Natural killer cell (primary cell): ENCODE results near the gene SIK3. TPM values are rescaled to one million over a fixed set of nuclear protein-coding genes. Genes with fewer than 3 reads are reported as not detected.

ENCODE experiments used
- ATAC-seq, 3 donors: fragments of 150-1000 bp in 2 of 3; fragments of 200-7000 bp in 1 of 3; cut with Tn5 transposase; 1 replicate in 1 of 3; 2 replicates in 2 of 3; pipeline ENCODE4 v1.10.0; 2021; ENCODE audit warnings: mild to moderate bottlenecking in 2 of 3, moderate library complexity in 2 of 3
- DNase-seq, 2 donors: peaks; one replicate each; pipeline versions ENCODE4 v3.0.0 to v3.0.0-alpha.2; 2013 to 2021; ENCODE audit warnings: mixed read lengths in 1 of 2
- H3K27ac ChIP-seq: one replicate; pipeline ENCODE4 v1.5.1; 2013; ENCODE audit warnings: mild to moderate bottlenecking, low read length
- H3K27me3 ChIP-seq: one replicate; pipeline ENCODE4 v1.6.1; 2013; ENCODE audit warnings: low read length; ENCODE audit not compliant: control insufficient read depth, insufficient read depth
- H3K36me3 ChIP-seq: one replicate; pipeline ENCODE4 v1.6.1; 2013; ENCODE audit warnings: low read length; ENCODE audit not compliant: control insufficient read depth, insufficient read depth
- H3K4me1 ChIP-seq: one replicate; pipeline ENCODE4 v1.6.1; 2013; ENCODE audit warnings: low read length; ENCODE audit not compliant: control insufficient read depth, insufficient read depth
- H3K4me3 ChIP-seq: one replicate; pipeline ENCODE4 v1.5.1; 2013; ENCODE audit warnings: low read length
- H3K9me3 ChIP-seq: one replicate; pipeline ENCODE4 v1.6.1; 2013; ENCODE audit warnings: low read length; ENCODE audit not compliant: control insufficient read depth, insufficient read depth
- H3K27ac Mint-ChIP-seq, 2 donors: one replicate each; pipeline ENCODE4 v1.8.0; 2022; ENCODE audit warnings: mild to moderate bottlenecking in 2 of 2, mixed read lengths in 2 of 2, moderate library complexity in 1 of 2
- H3K27me3 Mint-ChIP-seq, 2 donors: one replicate each; pipeline ENCODE4 v1.8.0; 2022; ENCODE audit warnings: low read depth in 2 of 2, mixed read lengths in 2 of 2
- H3K36me3 Mint-ChIP-seq: one replicate; pipeline ENCODE4 v1.8.0; 2022; ENCODE audit warnings: mixed read lengths
- H3K4me1 Mint-ChIP-seq, 2 donors: one replicate each; pipeline ENCODE4 v1.8.0; 2022; ENCODE audit warnings: mixed read lengths in 2 of 2
- H3K4me3 Mint-ChIP-seq: one replicate; pipeline ENCODE4 v1.8.0; 2022; ENCODE audit warnings: mild to moderate bottlenecking, moderate library complexity, mixed read lengths
- H3K9me3 Mint-ChIP-seq, 2 donors: one replicate each; pipeline ENCODE4 v1.8.0; 2022; ENCODE audit warnings: mixed read lengths in 2 of 2
- WGBS: methylation state at CpG from one replicate; pipeline ENCODE4 v1.1.7; 2013; ENCODE audit warnings: missing lambda C conversion rate; ENCODE audit not compliant: insufficient coverage; 5-methylcytosine and 5-hydroxymethylcytosine counted together
- intact Hi-C: fragments of 100-400 bp; cut with micrococcal nuclease; formaldehyde crosslinking; loops from one replicate; pipeline ENCODE4 v1.14.2; 2022
- total RNA-seq, 4 donors: library from RNA; stranded (reverse); fragments of 120-200 nt in 1 of 4; gene quantifications; one replicate each; pipeline versions ENCODE4 v1.2.3 to v1.2.4, GENCODE V29; 2013 to 2022
- TF ChIP-seq, protein P1 (sequence below): fragments of 200-600 bp; IDR thresholded peaks from one replicate; pipeline ENCODE4 v1.8.0; 2022; ENCODE audit warnings: antibody characterized with exemption

The SIK3 gene
- total RNA-seq, 3 donors from 2014 or later (not counting 1 experiment from before 2014, with no cell fraction given), result 71.6 to 120 (median 119) TPM

DNA sequence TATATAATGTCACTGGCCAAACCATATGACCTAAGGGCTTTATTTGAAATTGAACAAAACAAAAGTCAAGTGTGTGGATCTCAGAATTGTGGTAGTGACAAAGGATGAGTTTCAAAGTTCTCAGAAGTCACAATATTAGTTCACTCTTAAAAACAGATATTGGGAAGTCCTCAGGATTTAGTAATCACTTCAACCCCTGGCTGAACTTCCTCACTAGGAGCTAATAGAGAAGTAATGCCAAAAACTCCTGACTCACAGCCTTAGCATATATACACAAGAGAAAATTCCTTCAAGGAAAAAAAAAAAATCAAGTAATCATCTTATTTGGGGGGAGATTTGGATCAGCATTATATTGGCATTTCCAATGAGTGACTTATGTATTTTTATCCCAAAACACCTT is 185.2 kb downstream of the SIK3 start:
- Mint-ChIP-seq H3K9me3 (no peaks in the 10 kb centered on the region), H3K27ac (no peak overlapping the region), H3K4me1 (peaks cover 19 to 23% of the 10 kb centered on the region in 2 donors), H3K27me3 (no peaks in the 10 kb centered on the region), H3K36me3 (no peaks in the 10 kb centered on the region), H3K4me3 (no peak overlapping the region)
- H3K36me3 ChIP-seq, result no peaks in the 10 kb centered on the region
- no peaks in the 10 kb centered on the region for H3K9me3 ChIP-seq
- H3K4me3 ChIP-seq, result no peak overlapping the region
- H3K27ac ChIP-seq, result no peak overlapping the region
- H3K27me3 ChIP-seq, result no peaks in the 10 kb centered on the region
- H3K4me1 ChIP-seq, result peaks cover 4% of the 10 kb centered on the region
- TF ChIP-seq, protein P1, sequence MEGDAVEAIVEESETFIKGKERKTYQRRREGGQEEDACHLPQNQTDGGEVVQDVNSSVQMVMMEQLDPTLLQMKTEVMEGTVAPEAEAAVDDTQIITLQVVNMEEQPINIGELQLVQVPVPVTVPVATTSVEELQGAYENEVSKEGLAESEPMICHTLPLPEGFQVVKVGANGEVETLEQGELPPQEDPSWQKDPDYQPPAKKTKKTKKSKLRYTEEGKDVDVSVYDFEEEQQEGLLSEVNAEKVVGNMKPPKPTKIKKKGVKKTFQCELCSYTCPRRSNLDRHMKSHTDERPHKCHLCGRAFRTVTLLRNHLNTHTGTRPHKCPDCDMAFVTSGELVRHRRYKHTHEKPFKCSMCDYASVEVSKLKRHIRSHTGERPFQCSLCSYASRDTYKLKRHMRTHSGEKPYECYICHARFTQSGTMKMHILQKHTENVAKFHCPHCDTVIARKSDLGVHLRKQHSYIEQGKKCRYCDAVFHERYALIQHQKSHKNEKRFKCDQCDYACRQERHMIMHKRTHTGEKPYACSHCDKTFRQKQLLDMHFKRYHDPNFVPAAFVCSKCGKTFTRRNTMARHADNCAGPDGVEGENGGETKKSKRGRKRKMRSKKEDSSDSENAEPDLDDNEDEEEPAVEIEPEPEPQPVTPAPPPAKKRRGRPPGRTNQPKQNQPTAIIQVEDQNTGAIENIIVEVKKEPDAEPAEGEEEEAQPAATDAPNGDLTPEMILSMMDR, result no peak
- ATAC-seq (no peak), DNase-seq (no peak)
- intact Hi-C loops, result no loop called here

- intact Hi-C loops, result no loop called here
- Mint-ChIP-seq H3K4me1 (peaks cover 23% of the 10 kb centered on the region in 2 donors), H3K9me3 (no peaks in the 10 kb centered on the region), H3K27me3 (no peaks in the 10 kb centered on the region), H3K27ac (no peak overlapping the region), H3K36me3 (no peaks in the 10 kb centered on the region), H3K4me3 (no peak overlapping the region)
- TF ChIP-seq, protein P1, result no peak
- Histone ChIP-seq H3K4me3 (no peak overlapping the region), H3K4me1 (peaks cover 8% of the 10 kb centered on the region), H3K27me3 (no peaks in the 10 kb centered on the region), H3K9me3 (no peaks in the 10 kb centered on the region), H3K36me3 (no peaks in the 10 kb centered on the region), H3K27ac (no peak overlapping the region)
- WGBS, result 96% methylated on average over 7 of the region's 7 CpGs
- ATAC-seq (no peak), DNase-seq (no peak)
Observed at GRCh38 chr11:116911976-116912734, 186.1 kb downstream of the SIK3 start.

DNA sequence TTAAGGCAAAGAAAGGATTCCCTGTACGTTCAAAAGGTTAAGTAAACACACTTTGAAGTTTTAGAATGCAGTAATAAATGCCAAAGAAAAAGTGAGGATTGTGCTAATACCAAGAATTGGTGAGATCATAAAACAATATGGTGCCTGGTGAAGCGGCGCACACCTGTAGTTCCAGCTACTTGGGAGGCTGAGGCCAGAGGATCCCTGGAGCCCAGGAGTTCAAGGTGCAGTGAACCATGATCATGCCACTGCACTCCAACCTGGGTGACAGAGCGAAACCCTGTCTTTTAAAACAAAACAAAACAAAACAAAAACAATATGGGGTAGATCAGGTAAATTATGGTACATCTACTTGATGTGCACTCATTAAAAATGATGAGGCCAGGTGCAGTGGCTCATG is 187.4 kb downstream of the SIK3 start:
- DNase-seq (no peak), ATAC-seq (no peak)
- Histone ChIP-seq H3K4me1 (peaks cover 10% of the 10 kb centered on the region), H3K27me3 (no peaks in the 10 kb centered on the region), H3K36me3 (no peaks in the 10 kb centered on the region), H3K4me3 (no peak overlapping the region), H3K27ac (no peak overlapping the region), H3K9me3 (no peaks in the 10 kb centered on the region)
- Mint-ChIP-seq H3K36me3 (no peaks in the 10 kb centered on the region), H3K27ac (peak overlapping the region in 1 of 2 donors; percentile 48), H3K4me3 (no peak overlapping the region), H3K4me1 (peaks cover 23 to 26% of the 10 kb centered on the region in 2 donors), H3K9me3 (no peaks in the 10 kb centered on the region), H3K27me3 (no peaks in the 10 kb centered on the region)
- 97% methylated on average over 3 of the region's 4 CpGs for WGBS
- intact Hi-C loops, result no loop called here
- TF ChIP-seq, protein P1, result no peak

- TF ChIP-seq, protein P1, result no peak
- Mint-ChIP-seq H3K27me3 (no peaks in the 10 kb centered on the region), H3K9me3 (no peaks in the 10 kb centered on the region), H3K36me3 (no peaks in the 10 kb centered on the region), H3K4me1 (peaks cover 23 to 27% of the 10 kb centered on the region in 2 donors), H3K4me3 (no peak overlapping the region), H3K27ac (peak overlapping the region in 1 of 2 donors; percentile 48)
- Histone ChIP-seq H3K36me3 (no peaks in the 10 kb centered on the region), H3K27me3 (no peaks in the 10 kb centered on the region), H3K4me3 (no peak overlapping the region), H3K9me3 (no peaks in the 10 kb centered on the region), H3K27ac (no peak overlapping the region), H3K4me1 (peaks cover 10% of the 10 kb centered on the region)
- intact Hi-C loops, result no loop called here
- no peak for DNase-seq
- no peak for ATAC-seq
- WGBS, result 94% methylated on average over 2 of the region's 2 CpGs
Observed at GRCh38 chr11:116910378-116910777, 187.8 kb downstream of the SIK3 start.
